Activated CD8-positive, alpha-beta T cell treated with anti-CD3 and anti-CD28 coated beads, Interleukin-2, amount 10 ng/mL, durations not matched to agents 7 days and 5 days (primary cell): ENCODE measurements around the gene RGS16. TPM values are rescaled to one million over a fixed set of nuclear protein-coding genes. Genes with fewer than 3 reads are reported as not detected.

ENCODE experiments used
- ATAC-seq: fragments of 150-1000 bp; cut with Tn5 transposase; one replicate; pipeline ENCODE4 v1.10.0; 2021; ENCODE audit warnings: moderate library complexity
- CTCF ChIA-PET: fragments of 350-600 bp; sonication (Branson Sonifier 250); formaldehyde crosslinking; loops from one replicate; lab custom pipeline; 2021; ENCODE audit warnings: antibody characterized with exemption; lab: Charles Lee
- POLR2A ChIA-PET: fragments of 350-600 bp; sonication (Branson Sonifier 250); formaldehyde crosslinking; loops from one replicate; lab custom pipeline; 2021; ENCODE audit warnings: antibody characterized with exemption; lab: Charles Lee
- DNase-seq: peaks from one replicate; pipeline ENCODE4 v3.0.0-alpha.2; 2020
- H3K27ac Mint-ChIP-seq: one replicate; pipeline ENCODE4 v1.8.0; 2021; ENCODE audit warnings: mild to moderate bottlenecking, mixed read lengths
- H3K27me3 Mint-ChIP-seq: one replicate; pipeline ENCODE4 v1.8.0; 2021; ENCODE audit warnings: low read depth, mixed read lengths
- H3K36me3 Mint-ChIP-seq: one replicate; pipeline ENCODE4 v1.8.0; 2021; ENCODE audit warnings: low read depth, mixed read lengths
- H3K4me1 Mint-ChIP-seq: one replicate; pipeline ENCODE4 v1.8.0; 2021; ENCODE audit warnings: low read depth, mixed read lengths
- H3K4me3 Mint-ChIP-seq: one replicate; pipeline ENCODE4 v1.8.0; 2021; ENCODE audit warnings: mild to moderate bottlenecking, mixed read lengths
- H3K9me3 Mint-ChIP-seq: one replicate; pipeline ENCODE4 v1.8.0; 2022; ENCODE audit warnings: mixed read lengths; ENCODE audit not compliant: insufficient read depth
- total RNA-seq, 2 experiments: library from RNA; stranded (reverse); gene quantifications; one replicate each; pipeline ENCODE4 v1.2.3, GENCODE V29; 2021

The RGS16 gene
- total RNA-seq, 2 experiments from 2014 or later: 0.63 to 0.66 TPM

DNA sequence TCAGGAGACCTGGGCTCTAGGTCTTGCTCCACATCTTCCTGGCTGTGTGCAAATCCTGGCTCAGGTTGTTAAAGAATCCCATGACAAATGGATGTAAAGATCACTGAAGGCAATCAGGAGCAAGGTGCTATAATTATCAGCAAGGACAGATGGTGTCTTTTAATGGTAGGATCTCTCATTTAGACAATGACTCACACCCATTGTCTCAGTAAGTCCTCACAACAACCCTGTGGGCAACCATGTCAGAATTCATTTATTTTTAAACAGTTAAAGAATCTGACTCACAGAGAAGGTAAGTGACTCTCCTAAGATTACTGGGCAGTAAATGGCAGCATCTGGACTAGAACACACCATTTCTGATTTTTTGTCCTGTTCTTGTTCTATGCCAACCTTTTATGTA lies 47.9 kb downstream of the RGS16 start:
- H3K4me1 Mint-ChIP-seq: no peaks in the 10 kb centered on the region
- H3K27ac Mint-ChIP-seq: no peak overlapping the region
- H3K27me3 Mint-ChIP-seq: no peaks in the 10 kb centered on the region
- ChIA-PET POLR2A (no interaction called here), CTCF (no interaction called here)
- H3K36me3 Mint-ChIP-seq: no peaks in the 10 kb centered on the region
- H3K9me3 Mint-ChIP-seq: no peaks in the 10 kb centered on the region
- no peak for ATAC-seq
- no peak overlapping the region for H3K4me3 Mint-ChIP-seq
- DNase-seq: no peak

DNA sequence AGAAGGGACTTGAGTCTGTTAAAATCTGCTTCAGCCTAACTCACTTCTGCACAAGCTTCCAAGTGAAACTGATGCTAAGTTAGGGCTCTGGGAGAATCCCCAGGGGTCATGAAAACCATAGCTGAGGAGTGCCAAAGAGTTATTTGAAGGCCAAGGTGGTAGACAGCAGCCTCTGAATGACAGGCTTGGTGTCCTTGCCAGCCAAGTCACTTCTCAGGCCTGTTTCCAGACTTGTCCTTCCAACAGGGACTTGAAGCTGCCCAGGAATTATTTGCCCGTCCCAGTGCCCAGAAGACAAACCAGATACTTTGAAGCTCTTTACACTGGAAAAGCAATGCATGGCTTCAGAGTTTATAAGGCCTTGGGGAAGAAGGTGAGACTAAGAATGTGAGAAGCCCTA lies 48.7 kb downstream of the RGS16 start:
- ChIA-PET CTCF (no interaction called here), POLR2A (no interaction called here)
- ATAC-seq: no peak
- H3K9me3 Mint-ChIP-seq: no peaks in the 10 kb centered on the region
- no peak for DNase-seq
- no peak overlapping the region for H3K4me3 Mint-ChIP-seq
- no peaks in the 10 kb centered on the region for H3K4me1 Mint-ChIP-seq
- H3K27me3 Mint-ChIP-seq: no peaks in the 10 kb centered on the region
- no peak overlapping the region for H3K27ac Mint-ChIP-seq
- H3K36me3 Mint-ChIP-seq: no peaks in the 10 kb centered on the region

DNA sequence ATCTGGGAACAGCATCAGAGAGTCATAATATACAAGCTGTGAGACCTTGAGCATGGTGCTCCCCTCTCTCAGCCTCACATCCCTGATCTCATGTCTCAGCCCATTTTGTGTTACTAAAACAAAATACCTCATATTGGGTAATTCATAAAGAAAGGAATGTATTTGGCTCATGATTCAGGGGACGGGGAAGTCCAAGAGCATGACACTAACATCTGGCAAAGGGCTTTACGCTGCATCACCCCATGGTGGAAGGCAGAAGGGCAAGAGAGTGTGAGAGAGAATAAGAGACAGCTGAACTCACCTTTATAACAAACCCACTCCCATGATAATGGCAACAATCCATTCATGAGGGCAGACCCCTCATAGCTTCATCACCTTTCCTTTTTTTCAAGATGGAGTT lies 51.7 kb downstream of the RGS16 start:
- Mint-ChIP-seq H3K4me3 (no peak overlapping the region), H3K36me3 (no peaks in the 10 kb centered on the region), H3K9me3 (no peaks in the 10 kb centered on the region), H3K27me3 (no peaks in the 10 kb centered on the region), H3K4me1 (no peaks in the 10 kb centered on the region), H3K27ac (no peak overlapping the region)
- POLR2A ChIA-PET: no interaction called here
- ATAC-seq (no peak), DNase-seq (no peak)
- CTCF ChIA-PET: no interaction called here

DNA sequence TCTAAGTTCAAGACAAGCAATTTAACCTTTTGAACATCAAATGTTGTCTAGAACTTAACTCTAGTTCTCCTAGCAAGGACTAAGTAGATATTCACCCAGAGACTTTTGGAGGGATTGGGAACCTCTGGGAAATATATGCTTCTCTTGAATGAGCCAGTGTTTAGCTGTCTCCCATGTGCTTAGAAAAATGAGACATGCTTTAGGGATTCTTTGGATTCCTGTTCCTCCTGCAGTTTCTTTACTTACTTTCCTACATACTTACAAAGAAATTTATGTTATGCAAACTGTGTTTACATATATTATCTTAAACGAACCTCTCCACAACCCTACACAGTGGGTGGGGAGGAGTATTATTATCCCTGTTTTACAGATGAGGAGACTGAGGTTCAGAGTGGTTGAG lies 54.4 kb downstream of the RGS16 start:
- no peaks in the 10 kb centered on the region for H3K9me3 Mint-ChIP-seq
- POLR2A ChIA-PET: no interaction called here
- peaks cover 5% of the 10 kb centered on the region for H3K27me3 Mint-ChIP-seq
- no peaks in the 10 kb centered on the region for H3K4me1 Mint-ChIP-seq
- H3K36me3 Mint-ChIP-seq: no peaks in the 10 kb centered on the region
- no peak for ATAC-seq
- no peak overlapping the region for H3K27ac Mint-ChIP-seq
- no peak overlapping the region for H3K4me3 Mint-ChIP-seq
- CTCF ChIA-PET: no interaction called here
- DNase-seq: no peak

DNA sequence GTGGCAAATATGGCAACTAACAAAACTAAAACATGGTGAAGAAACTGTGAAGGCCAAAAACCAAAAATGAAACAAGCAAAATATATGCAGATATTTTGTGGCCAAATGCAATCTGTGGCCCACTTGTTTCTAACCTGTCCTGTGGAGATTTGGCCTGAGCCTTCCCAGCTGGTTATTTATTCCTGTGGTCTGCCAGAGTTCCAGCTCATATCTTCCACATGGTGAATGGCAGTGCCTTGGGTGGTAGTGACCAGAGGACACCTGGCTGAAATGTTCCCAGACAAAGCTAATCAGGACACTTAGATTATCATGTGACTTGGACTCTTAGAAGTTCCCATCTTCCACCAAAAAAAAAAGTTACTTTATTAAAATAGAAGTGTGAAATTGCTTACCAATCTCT lies 54.8 kb downstream of the RGS16 start:
- ATAC-seq: no peak
- CTCF ChIA-PET: no interaction called here
- Mint-ChIP-seq H3K4me1 (no peaks in the 10 kb centered on the region), H3K36me3 (no peaks in the 10 kb centered on the region), H3K9me3 (no peaks in the 10 kb centered on the region), H3K27ac (no peak overlapping the region), H3K27me3 (peaks cover 8% of the 10 kb centered on the region), H3K4me3 (no peak overlapping the region)
- POLR2A ChIA-PET: no interaction called here
- no peak for DNase-seq

Other genes with a start within 250 kb of the RGS16 start
- 10 to 100 TPM; 97.5 to 98.0 TPM for gene GLUL, start 212.6 kb downstream of the RGS16 start, total RNA-seq
- gene TEDDM1, start 203.7 kb downstream of the RGS16 start, total RNA-seq: not detected
- not detected for gene RGSL1, start 154.2 kb downstream of the RGS16 start, total RNA-seq
- 1 to 10 TPM; 5.7 to 6.0 TPM for gene RNASEL, start 15.1 kb downstream of the RGS16 start, total RNA-seq
- not detected for gene RGS8, start 80.2 kb upstream of the RGS16 start, total RNA-seq
- 1 to 10 TPM; 1.1 to 1.7 TPM for gene NPL, start 185.4 kb upstream of the RGS16 start, total RNA-seq
- gene DHX9, start 235.0 kb upstream of the RGS16 start, total RNA-seq: 100 to 1,000 TPM; 218 to 231 TPM